GM12892 (cell line): ENCODE results near the gene ARID1B.

Experiments used
- POLR2A ChIP-seq: IDR thresholded peaks from 2 replicates; pipeline ENCODE4 v1.6.1; 2011; ENCODE audit warnings: low read depth, low read length, control low read depth
- POLR2AphosphoS5 ChIP-seq: IDR thresholded peaks from 2 replicates; pipeline ENCODE4 v1.6.1; 2011; ENCODE audit warnings: low read depth, low read length, control low read depth

- TF ChIP-seq POLR2AphosphoS5, result no peak
- TF ChIP-seq POLR2A, result no peak
These were observed 151.8 kb downstream of the ARID1B start for GRCh38 chr6:156928972-156929371.
